C1 segment of cervical spinal cord (tissue), 14 donors: Measurements from ENCODE around the gene C19orf18.

Experiments
- DNase-seq, 14 donors: peaks; one replicate each; lab custom pipeline; 2025; lab: John Stamatoyannopoulos, UW

C19orf18 gene

DNA sequence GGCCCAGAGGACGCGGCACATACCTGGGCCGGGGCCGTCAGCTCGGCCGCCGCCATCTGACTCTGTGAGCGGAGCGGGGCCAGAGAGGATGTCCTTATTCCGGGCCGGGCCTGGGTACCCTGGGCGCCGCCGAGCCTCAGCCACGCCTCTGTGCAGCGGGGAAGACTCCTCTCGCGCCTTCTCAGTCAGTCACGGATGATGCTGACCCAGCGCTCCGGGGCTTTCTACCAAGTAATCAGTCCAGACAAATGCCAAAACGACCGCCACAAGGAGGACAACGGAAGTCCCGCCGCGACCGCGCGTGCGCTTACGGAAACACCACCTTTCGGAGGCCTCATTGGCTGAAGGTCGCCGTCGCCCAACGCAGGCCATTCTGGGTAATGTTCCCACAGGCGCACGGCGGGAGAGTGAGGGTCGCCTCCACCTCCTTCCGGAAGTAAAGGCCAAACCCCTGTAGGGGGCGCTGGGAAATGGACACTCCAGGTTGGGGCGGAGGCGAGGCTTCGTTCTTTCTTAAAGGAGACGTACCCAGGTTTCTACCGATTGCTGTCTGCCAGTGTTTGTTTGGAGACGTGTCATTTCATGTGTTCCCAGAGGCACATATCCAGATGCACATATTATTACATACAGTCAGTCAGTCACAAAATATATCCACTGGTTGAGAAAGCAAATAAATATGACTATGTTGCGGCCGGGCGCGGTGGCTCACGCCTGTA, 26.8 kb downstream of the C19orf18 start, which contains the start of gene ZNF256:
TSS of gene ZNF256 (minus strand) at position 288 of the 716 bp plus-strand sequence. CDS start at position 56, 232 bp downstream.
- DNase-seq, result peak; percentile 70 to 96 (median 90)

- DNase-seq, result no peak
These were observed 27.3 kb downstream of the C19orf18 start for GRCh38 chr19:57947088-57947418.

- DNase-seq, result no peak
These were observed 28.0 kb downstream of the C19orf18 start for GRCh38 chr19:57946316-57946715.

DNA sequence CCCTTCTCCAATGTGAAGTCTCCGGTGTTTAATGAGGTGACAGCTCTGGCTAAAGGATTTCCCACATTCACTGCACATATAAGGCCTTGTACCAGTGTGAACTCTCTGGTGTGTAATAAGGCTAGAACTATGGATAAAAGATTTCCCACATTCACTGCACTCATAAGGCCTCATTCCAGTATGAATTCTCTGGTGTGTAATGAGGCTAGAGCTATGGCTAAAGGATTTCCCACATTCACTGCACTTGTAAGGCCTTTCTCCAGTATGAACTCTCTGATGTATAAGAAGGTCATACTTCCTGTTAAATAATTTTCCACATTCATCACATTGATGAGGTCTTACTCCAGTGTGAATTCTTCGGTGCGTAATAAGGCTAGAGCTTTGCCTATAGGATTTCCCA, 32.7 kb downstream of the C19orf18 start:
- no peak for DNase-seq

DNA sequence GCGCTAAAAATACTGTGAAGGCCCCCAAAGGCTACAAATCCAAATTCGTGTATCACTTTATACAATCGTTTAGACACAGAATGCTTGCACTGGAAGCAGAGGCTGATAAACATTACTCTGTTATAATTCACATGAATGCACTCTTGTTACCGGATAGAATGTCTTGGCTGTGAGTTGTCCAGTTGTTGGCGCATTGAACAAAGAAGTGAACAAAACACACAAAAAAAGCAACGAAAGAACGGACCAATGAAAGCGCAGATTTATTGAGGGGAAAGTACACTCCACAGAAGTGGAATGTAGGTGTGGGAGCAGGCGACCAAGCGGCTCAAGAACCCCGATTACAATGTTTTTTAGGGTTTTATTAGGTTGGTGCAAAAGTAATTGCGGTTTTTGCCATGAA, 38.6 kb downstream of the C19orf18 start:
- DNase-seq, result peak in 1 of 14 donors; percentile 19

DNA sequence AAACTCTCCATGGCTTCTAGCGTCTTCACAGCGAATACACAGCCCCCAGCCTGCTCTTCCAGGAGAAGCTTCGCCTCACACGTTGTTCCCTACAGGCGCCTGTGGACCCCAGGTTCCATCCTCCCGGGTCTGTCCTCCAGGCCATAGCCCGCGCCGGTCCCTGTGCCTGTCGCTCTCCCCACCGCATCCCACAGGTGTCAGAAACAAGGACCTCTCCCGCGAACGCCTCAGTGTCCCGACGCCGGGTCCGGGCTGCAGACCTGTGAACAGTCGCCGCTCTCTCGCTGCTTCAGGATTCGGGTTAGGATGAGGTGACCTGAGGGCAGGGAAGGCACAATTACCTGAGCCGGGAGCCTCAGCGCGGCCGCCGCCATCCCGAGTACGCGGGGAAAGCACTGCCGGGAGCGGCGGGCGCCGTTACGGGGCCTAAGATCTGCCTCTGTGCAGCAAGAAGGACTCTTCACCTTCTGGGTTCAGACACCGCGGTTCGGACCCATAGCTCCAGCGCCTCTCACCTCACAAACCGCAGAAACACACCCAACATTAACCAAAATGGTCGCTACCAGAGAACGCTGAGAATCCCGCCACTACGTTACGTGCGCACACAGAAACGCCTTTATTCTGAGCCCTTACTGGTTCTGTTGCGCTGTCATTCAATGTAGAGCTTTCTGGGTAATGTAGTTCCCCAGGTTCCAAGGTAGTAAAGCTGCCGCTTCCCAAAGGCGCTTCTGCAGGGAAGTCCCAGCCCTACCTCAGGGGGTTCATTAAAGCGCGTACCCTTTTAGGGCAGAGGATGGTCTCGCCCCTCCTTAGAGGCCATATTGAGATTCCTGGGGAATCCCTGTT, 39.3 kb downstream of the C19orf18 start, which contains the start of gene ZNF418:
TSS of gene ZNF418 (minus strand) at position 583 of the 846 bp plus-strand sequence. CDS start 1,580 bp downstream, outside the sequence.
- DNase-seq, result peak in 13 of 14 donors; percentile 0 to 89 (median 67)

GRCh38 chr19:57927587-57927986, 46.7 kb downstream of the C19orf18 start:
- no peak for DNase-seq

DNA sequence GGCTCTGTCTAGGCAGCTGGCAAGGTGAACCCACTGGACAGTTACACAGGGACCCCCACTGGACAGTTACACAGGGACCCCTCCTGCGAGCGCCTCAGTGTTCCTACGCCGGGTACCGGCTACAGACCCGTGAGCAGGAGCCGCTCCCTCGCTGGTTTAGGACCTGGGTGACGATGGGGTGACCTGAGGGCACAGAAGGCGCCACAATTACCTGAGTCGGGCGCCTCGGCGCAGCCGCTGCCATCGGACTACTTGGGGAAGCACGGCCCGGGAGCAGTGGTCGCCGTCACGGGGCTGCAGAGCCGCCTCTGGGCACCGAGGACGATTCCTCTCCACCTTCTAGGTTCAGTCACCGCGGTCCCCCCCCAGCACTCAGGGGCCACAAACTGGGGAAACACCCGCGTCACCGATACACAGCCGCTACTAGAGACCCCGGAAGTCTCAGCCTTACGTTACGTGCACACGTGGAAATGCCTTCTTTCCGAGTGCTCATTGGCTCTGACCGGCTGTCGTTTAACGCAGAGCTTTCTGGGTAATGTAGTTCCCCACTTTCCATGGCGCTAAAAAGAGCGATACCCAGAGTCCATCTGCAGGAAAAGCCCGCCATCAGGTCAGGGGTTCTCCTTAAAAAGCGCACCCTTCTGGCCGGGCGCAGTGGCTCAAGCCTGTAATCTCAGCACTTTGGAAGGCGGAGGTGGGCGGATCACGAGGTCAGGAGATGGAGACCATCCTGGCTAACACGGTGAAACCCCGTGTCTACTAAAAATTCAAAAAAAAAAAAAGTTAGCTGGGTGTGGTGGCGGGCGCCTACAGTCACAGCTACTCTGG, 58.0 kb downstream of the C19orf18 start, which contains the start of gene ZNF417:
TSS of gene ZNF417 (minus strand) at position 425 of the 828 bp plus-strand sequence. CDS start at position 244, 181 bp downstream.
- DNase-seq, result peak in 13 of 14 donors; percentile 58 to 93 (median 80)

- DNase-seq, result no peak
These were observed 59.8 kb downstream of the C19orf18 start for GRCh38 chr19:57914531-57914930.
